Smooth muscle cell (in vitro differentiated cells): Measurements from ENCODE around the gene DCPS. TPM values are rescaled to one million over a fixed set of nuclear protein-coding genes. Genes with fewer than 3 reads are reported as not detected.

Experiments
- DNase-seq: peaks from one replicate; lab custom pipeline; 2025; ENCODE audit not compliant: unreplicated experiment; lab: John Stamatoyannopoulos, UW
- H2AFZ ChIP-seq: fragments of 200-600 bp; sonication (generic); 2 replicates; pipeline ENCODE4 v1.6.0; 2016; ENCODE audit warnings: antibody characterized with exemption, low read depth, mild to moderate bottlenecking
- H3F3A ChIP-seq: fragments of 200-600 bp; sonication (generic); 2 replicates; pipeline ENCODE4 v1.6.0; 2017; ENCODE audit warnings: antibody characterized with exemption, low read depth
- H3K27ac ChIP-seq: fragments of 200-600 bp; sonication (generic); 2 replicates; pipeline ENCODE4 v1.5.1; 2016; ENCODE audit warnings: low read depth, mild to moderate bottlenecking
- H3K27me3 ChIP-seq: fragments of 200-600 bp; sonication (generic); 2 replicates; pipeline ENCODE4 v1.6.1; 2016; ENCODE audit warnings: low read depth, mild to moderate bottlenecking
- H3K36me3 ChIP-seq: fragments of 200-600 bp; sonication (generic); 2 replicates; pipeline ENCODE4 v1.5.1; 2016; ENCODE audit warnings: low read depth
- H3K4me1 ChIP-seq: fragments of 200-600 bp; sonication (generic); 2 replicates; pipeline ENCODE4 v1.5.1; 2016; ENCODE audit warnings: low read depth
- H3K4me2 ChIP-seq: fragments of 200-600 bp; sonication (generic); 2 replicates; pipeline ENCODE4 v1.6.0; 2016; ENCODE audit warnings: mild to moderate bottlenecking
- H3K4me3 ChIP-seq: fragments of 200-600 bp; sonication (generic); 2 replicates; pipeline ENCODE4 v1.5.1; 2016; ENCODE audit warnings: mild to moderate bottlenecking
- H3K79me2 ChIP-seq: fragments of 200-600 bp; sonication (generic); 2 replicates; pipeline ENCODE4 v1.6.0; 2016; ENCODE audit warnings: low read depth, mild to moderate bottlenecking
- H3K9ac ChIP-seq: fragments of 200-600 bp; sonication (generic); 2 replicates; pipeline ENCODE4 v1.6.0; 2016; ENCODE audit warnings: low read depth
- H3K9me3 ChIP-seq: fragments of 200-600 bp; sonication (generic); replicated peaks from 2 replicates; pipeline ENCODE4 v1.5.1; 2016; ENCODE audit warnings: low read depth
- H4K20me1 ChIP-seq: fragments of 200-600 bp; sonication (generic); 2 replicates; pipeline ENCODE4 v1.6.0; 2016; ENCODE audit warnings: low read depth
- WGBS: methylation state at CpG from one replicate; pipeline ENCODE4 v1.1.7; 2016; ENCODE audit warnings: low lambda C conversion rate; 5-methylcytosine and 5-hydroxymethylcytosine counted together
- polyA plus RNA-seq: library from polyadenylated mRNA; unstranded; fragments of >200 nt; fragmentation: Nextera tagmentation; extraction: Ambion mirVana; gene quantifications from 2 replicates; pipeline ENCODE4 v1.2.1, GENCODE V29; 2016
- total RNA-seq: library from RNA; depleted of rRNA; stranded (reverse); fragments of >200 nt; gene quantifications from 2 replicates; pipeline ENCODE4 v1.2.3, GENCODE V29; 2014
- TF ChIP-seq, protein P1 (sequence below): fragments of 200-600 bp; sonication (generic); IDR thresholded peaks from 2 replicates; pipeline ENCODE4 v1.5.1; 2017; ENCODE audit warnings: borderline replicate concordance, mild to moderate bottlenecking, antibody characterized with exemption; ENCODE audit not compliant: insufficient read depth, poor library complexity, severe bottlenecking

DCPS gene
- total and polyA plus RNA-seq, 2 experiments from 2014 or later = 19.0 to 25.4 TPM

DNA sequence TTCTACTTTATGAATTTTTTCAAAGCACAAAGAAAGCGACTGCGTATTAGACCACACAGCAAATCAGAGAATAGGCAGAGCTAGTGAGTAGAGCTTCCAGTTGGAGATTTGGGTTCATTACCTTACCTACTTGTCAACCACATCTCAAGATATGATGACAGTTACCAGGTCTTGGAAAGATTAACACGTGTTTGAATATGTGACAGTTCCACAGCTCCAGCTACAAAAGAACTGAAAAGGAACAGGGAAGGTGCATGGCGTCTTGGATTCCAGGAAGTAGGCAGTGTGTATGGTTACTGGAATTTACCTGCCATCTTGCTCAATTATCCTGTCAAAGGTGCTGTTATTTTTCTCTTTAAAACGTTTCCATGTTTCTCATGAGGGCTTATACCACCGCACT is 15.6 kb upstream of the DCPS start:
- no peak for DNase-seq
- Histone ChIP-seq H3K27ac (no peak overlapping the region), H3K9me3 (no peaks in the 10 kb centered on the region), H3K4me3 (no peak overlapping the region), H3K79me2 (peaks cover 3% of the 10 kb centered on the region), H3K27me3 (no peaks in the 10 kb centered on the region), H4K20me1 (peaks cover 5% of the 10 kb centered on the region), H3K4me2 (no peak overlapping the region), H2AFZ (no peak overlapping the region), H3F3A (peaks cover 8% of the 10 kb centered on the region), H3K9ac (no peak overlapping the region), H3K36me3 (no peaks in the 10 kb centered on the region), H3K4me1 (no peaks in the 10 kb centered on the region)
- TF ChIP-seq, protein P1, sequence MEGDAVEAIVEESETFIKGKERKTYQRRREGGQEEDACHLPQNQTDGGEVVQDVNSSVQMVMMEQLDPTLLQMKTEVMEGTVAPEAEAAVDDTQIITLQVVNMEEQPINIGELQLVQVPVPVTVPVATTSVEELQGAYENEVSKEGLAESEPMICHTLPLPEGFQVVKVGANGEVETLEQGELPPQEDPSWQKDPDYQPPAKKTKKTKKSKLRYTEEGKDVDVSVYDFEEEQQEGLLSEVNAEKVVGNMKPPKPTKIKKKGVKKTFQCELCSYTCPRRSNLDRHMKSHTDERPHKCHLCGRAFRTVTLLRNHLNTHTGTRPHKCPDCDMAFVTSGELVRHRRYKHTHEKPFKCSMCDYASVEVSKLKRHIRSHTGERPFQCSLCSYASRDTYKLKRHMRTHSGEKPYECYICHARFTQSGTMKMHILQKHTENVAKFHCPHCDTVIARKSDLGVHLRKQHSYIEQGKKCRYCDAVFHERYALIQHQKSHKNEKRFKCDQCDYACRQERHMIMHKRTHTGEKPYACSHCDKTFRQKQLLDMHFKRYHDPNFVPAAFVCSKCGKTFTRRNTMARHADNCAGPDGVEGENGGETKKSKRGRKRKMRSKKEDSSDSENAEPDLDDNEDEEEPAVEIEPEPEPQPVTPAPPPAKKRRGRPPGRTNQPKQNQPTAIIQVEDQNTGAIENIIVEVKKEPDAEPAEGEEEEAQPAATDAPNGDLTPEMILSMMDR = no peak
- 90% methylated on average over 6 of the region's 6 CpGs for WGBS

DNA sequence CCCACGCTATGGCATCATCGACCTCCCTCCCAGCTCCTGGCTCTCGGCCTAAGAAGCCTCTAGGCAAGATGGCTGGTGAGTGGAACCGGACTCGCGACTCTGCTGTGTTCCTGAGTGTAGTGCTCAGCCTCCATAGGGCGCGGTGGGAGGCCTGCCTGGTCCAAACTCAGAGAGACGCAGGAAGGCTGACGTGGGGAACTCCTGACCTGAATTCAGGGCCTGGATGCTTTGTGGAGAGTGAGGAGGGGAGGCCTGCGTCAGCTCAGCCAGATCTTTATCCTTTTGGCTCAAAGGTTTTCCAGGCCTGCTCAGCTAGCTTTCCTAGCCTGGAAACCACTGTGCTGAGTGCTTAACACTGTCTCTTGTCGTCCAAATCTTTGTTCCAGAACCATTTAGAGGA is 13.0 kb upstream of the DCPS start:
- no peak for DNase-seq
- WGBS = 79% methylated on average over 12 of the region's 12 CpGs
- Histone ChIP-seq H3K79me2 (no peaks in the 10 kb centered on the region), H3K4me2 (no peak overlapping the region), H3K4me3 (no peak overlapping the region), H3K36me3 (no peaks in the 10 kb centered on the region), H4K20me1 (no peaks in the 10 kb centered on the region), H3K9me3 (no peaks in the 10 kb centered on the region), H3K27me3 (no peaks in the 10 kb centered on the region), H2AFZ (no peak overlapping the region), H3F3A (peaks cover 8% of the 10 kb centered on the region), H3K4me1 (no peaks in the 10 kb centered on the region), H3K27ac (peak overlapping the region; percentile 68), H3K9ac (no peak overlapping the region)
- TF ChIP-seq, protein P1 = no peak

DNA sequence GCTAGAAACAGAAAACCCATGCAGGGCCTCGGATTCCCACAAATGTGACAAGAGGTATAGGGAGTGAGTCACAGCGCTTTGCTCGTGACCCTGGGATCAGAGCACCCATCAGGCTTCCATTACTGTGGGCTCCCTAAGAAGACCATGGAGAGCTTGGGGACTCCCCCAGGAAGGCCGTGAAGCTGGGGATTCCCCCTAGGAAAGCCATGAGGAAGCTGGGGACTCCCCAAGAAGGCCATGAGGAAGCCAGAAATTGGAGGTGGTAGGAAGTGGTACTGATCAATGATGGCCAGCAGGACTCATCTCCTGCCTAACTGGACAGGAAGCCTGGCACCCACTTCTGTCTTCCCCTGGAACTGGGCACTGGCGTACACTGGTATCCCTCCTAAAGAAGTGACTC is 10.1 kb upstream of the DCPS start:
- WGBS = 97% methylated on average over 5 of the region's 5 CpGs
- H3K36me3 ChIP-seq = no peaks in the 10 kb centered on the region
- no peaks in the 10 kb centered on the region for H3K9me3 ChIP-seq
- no peaks in the 10 kb centered on the region for H4K20me1 ChIP-seq
- no peak overlapping the region for H3K9ac ChIP-seq
- TF ChIP-seq, protein P1 = no peak
- H3K4me2 ChIP-seq = no peak overlapping the region
- no peak overlapping the region for H3K27ac ChIP-seq
- H3F3A ChIP-seq = peaks cover 8% of the 10 kb centered on the region
- H3K4me1 ChIP-seq = no peaks in the 10 kb centered on the region
- H3K27me3 ChIP-seq = no peaks in the 10 kb centered on the region
- no peak overlapping the region for H2AFZ ChIP-seq
- no peak for DNase-seq
- H3K79me2 ChIP-seq = peaks cover 3% of the 10 kb centered on the region
- no peak overlapping the region for H3K4me3 ChIP-seq

DNA sequence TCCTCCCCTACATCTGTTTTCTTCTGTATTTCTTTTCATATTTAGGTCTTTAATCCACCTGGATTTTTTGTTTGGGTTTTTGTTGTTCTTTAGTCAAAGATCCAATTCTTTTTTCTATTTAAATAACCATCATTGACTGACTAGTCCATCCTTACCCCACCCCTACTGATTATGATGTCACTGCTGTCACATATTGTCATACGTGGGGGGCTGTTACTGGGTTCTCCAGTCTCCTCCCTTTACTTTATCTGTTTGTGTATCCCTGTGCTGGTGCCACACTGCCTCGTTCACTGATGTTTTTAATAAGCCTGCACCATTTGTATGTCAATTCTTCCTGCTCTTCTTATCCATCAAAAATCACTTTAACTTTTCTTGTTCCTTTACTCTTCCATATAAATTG is 6.9 kb upstream of the DCPS start:
- Histone ChIP-seq H3K9me3 (no peaks in the 10 kb centered on the region), H4K20me1 (no peaks in the 10 kb centered on the region), H3K27me3 (no peaks in the 10 kb centered on the region), H2AFZ (no peak overlapping the region), H3K4me1 (no peaks in the 10 kb centered on the region), H3F3A (no peaks in the 10 kb centered on the region), H3K36me3 (no peaks in the 10 kb centered on the region), H3K4me3 (no peak overlapping the region), H3K79me2 (peaks cover 3% of the 10 kb centered on the region), H3K4me2 (no peak overlapping the region), H3K27ac (no peak overlapping the region), H3K9ac (no peak overlapping the region)
- 92% methylated on average over 2 of the region's 2 CpGs for WGBS
- no peak for DNase-seq
- TF ChIP-seq, protein P1 = no peak
